HepG2 (cell line): ENCODE data around the gene BLVRB. TPM values are rescaled to one million over a fixed set of nuclear protein-coding genes. Genes with fewer than 3 reads are reported as not detected.

Experiments
- ATAC-seq: fragments of 200-7000 bp; cut with Tn5 transposase; 3 replicates; pipeline ENCODE4 v1.9.1; 2020; ENCODE audit warnings: mild to moderate bottlenecking, moderate library complexity
- BruUV-seq: library from RNA; stranded (reverse); fragments of 400-500 nt; replicated peaks from 2 replicates; lab custom pipeline; 2021; lab: Mats Ljungman, UMichigan
- CTCF ChIA-PET: fragments of 300-600 bp; formaldehyde crosslinking; extraction: SDS; loops from one replicate; lab custom pipeline; 2021; ENCODE audit warnings: low total read pairs, inconsistent platforms, low intra/inter-chr PET ratio; lab: Yijun Ruan, JAX
- POLR2A ChIA-PET: fragments of 350-600 bp; sonication (Branson Sonifier 250); formaldehyde crosslinking; loops from one replicate; lab custom pipeline; 2020; ENCODE audit warnings: antibody characterized with exemption, inconsistent platforms; lab: Yijun Ruan, JAX
- DNase-seq: peaks from one replicate; pipeline ENCODE4 v3.0.0-alpha.2; 2015; ENCODE audit warnings: low spot score
- FAIRE-seq: peaks from 3 replicates; lab custom pipeline; 2011; peaks lifted over from hg19 to GRCh38; lab: Jason Lieb, UNC
- H2AFZ ChIP-seq: one replicate; pipeline ENCODE4 v1.6.1; 2011; ENCODE audit warnings: low read length, inconsistent platforms
- H3K27ac ChIP-seq: fragments of 300-600 bp; 3 replicates; pipeline ENCODE4 v1.8.0; 2011; ENCODE audit warnings: mixed run types, mild to moderate bottlenecking, mixed read lengths, low read length, inconsistent platforms; ENCODE audit not compliant: insufficient read depth; ENCODE audit errors: extremely low read length
- H3K27me3 ChIP-seq, 2 experiments: fragments of 200-600 bp in 1 of 2; 2 replicates in 1 of 2; 3 replicates in 1 of 2; pipeline versions ENCODE4 v1.6.0 to v1.8.0; 2011; ENCODE audit warnings: low read length in 2 of 2, mild to moderate bottlenecking in 2 of 2, moderate library complexity in 2 of 2, inconsistent platforms in 1 of 2; ENCODE audit not compliant: insufficient read depth in 2 of 2, control insufficient read depth in 1 of 2
- H3K36me3 ChIP-seq, 2 experiments: fragments of 200-600 bp in 1 of 2; replicated peaks in 1 of 2; 2 replicates in 1 of 2; 3 replicates in 1 of 2; pipeline versions ENCODE4 v1.5.1 to v1.8.0; 2011; ENCODE audit warnings: low read length in 2 of 2, inconsistent platforms in 1 of 2; ENCODE audit not compliant: insufficient read depth in 2 of 2, control insufficient read depth in 1 of 2
- H3K4me1 ChIP-seq: 2 replicates; pipeline ENCODE4 v1.5.1; 2012; ENCODE audit warnings: low read length, inconsistent platforms; ENCODE audit not compliant: insufficient read depth
- H3K4me2 ChIP-seq: 2 replicates; pipeline ENCODE4 v1.6.0; 2011; ENCODE audit warnings: low read depth, low read length, inconsistent platforms
- H3K4me3 ChIP-seq, 3 experiments: fragments of 200-600 bp in 1 of 3; sonication (generic), shearing (Covaris generic) in 1 of 3; replicated peaks in 1 of 3; 2 replicates each; pipeline ENCODE4 v1.5.1; 2011 to 2016; ENCODE audit warnings: low read length in 3 of 3, inconsistent platforms in 2 of 3, low read depth in 2 of 3, mild to moderate bottlenecking in 2 of 3, control low read depth in 1 of 3, mixed read lengths in 1 of 3; ENCODE audit not compliant: insufficient read depth in 1 of 3
- H3K79me2 ChIP-seq: one replicate; pipeline ENCODE4 v1.6.1; 2011; ENCODE audit warnings: low read length, inconsistent platforms; ENCODE audit not compliant: insufficient read depth
- H3K9ac ChIP-seq: 2 replicates; pipeline ENCODE4 v1.6.0; 2011; ENCODE audit warnings: mild to moderate bottlenecking, low read depth, low read length, inconsistent platforms; ENCODE audit not compliant: insufficient read depth
- H3K9me3 ChIP-seq: 2 replicates; pipeline ENCODE4 v1.5.1; 2012; ENCODE audit warnings: mild to moderate bottlenecking, low read length
- H4K20me1 ChIP-seq: 2 replicates; pipeline ENCODE4 v1.6.0; 2011; ENCODE audit warnings: inconsistent platforms, mild to moderate bottlenecking, low read length, moderate library complexity; ENCODE audit not compliant: insufficient read depth
- CBX5 ChIP-seq: sonication (generic); formaldehyde crosslinking; IDR thresholded peaks from 2 replicates; pipeline ENCODE4 v1.4.0; 2020; ENCODE audit warnings: missing genetic modification reagents, borderline replicate concordance
- DNMT1 ChIP-seq: sonication (generic); formaldehyde crosslinking; IDR thresholded peaks from 2 replicates; pipeline ENCODE4 v1.5.1; 2020; ENCODE audit warnings: mild to moderate bottlenecking, missing genetic modification reagents
- ELF3 ChIP-seq: IDR thresholded peaks from 2 replicates; pipeline ENCODE4 v1.6.1; 2016; ENCODE audit warnings: missing genetic modification reagents, missing compliant biosample characterization
- GABPA ChIP-seq, 2 experiments: IDR thresholded peaks; 2 replicates each; pipeline ENCODE4 v1.6.1; 2011 to 2016; ENCODE audit warnings: low read depth in 2 of 2, low read length in 1 of 2, missing biosample characterization in 1 of 2, missing genetic modification characterization in 1 of 2
- GFI1 ChIP-seq: sonication (generic); formaldehyde crosslinking; IDR thresholded peaks from 2 replicates; pipeline ENCODE4 v1.5.0; 2020; ENCODE audit warnings: missing genetic modification reagents, mild to moderate bottlenecking, borderline replicate concordance
- GTF3A ChIP-seq: sonication (generic); formaldehyde crosslinking; conservative IDR thresholded peaks from 2 replicates; pipeline ENCODE4 v1.4.0; 2020; ENCODE audit warnings: mild to moderate bottlenecking, missing genetic modification reagents
- HNF4A ChIP-seq: sonication (generic); formaldehyde crosslinking; IDR thresholded peaks from 2 replicates; pipeline ENCODE4 v1.4.0; 2020; ENCODE audit warnings: missing genetic modification reagents
- KLF13 ChIP-seq: sonication (generic); formaldehyde crosslinking; IDR thresholded peaks from 2 replicates; pipeline ENCODE4 v1.4.0; 2020; ENCODE audit warnings: mild to moderate bottlenecking, missing genetic modification reagents
- KLF16 ChIP-seq, 2 experiments: sonication (generic) in 1 of 2; formaldehyde crosslinking in 1 of 2; IDR thresholded peaks; 2 replicates each; pipeline versions ENCODE4 v1.6.1 to v1.8.0; 2016 to 2023; ENCODE audit warnings: missing genetic modification reagents in 2 of 2, missing compliant biosample characterization in 1 of 2
- PCBP1 ChIP-seq: fragments of 200-400 bp; formaldehyde crosslinking; IDR thresholded peaks from 2 replicates; pipeline ENCODE4 v1.6.1; 2017; ENCODE audit warnings: mild to moderate bottlenecking, low read depth, low read length, borderline replicate concordance
- PCBP2 ChIP-seq: fragments of 200-400 bp; formaldehyde crosslinking; optimal IDR thresholded peaks from 2 replicates; pipeline ENCODE3; 2018; ENCODE audit warnings: low read length, low read depth; ENCODE audit not compliant: poor library complexity, severe bottlenecking
- PITX1 ChIP-seq: sonication (generic); formaldehyde crosslinking; IDR thresholded peaks from 2 replicates; pipeline ENCODE4 v1.5.1; 2020; ENCODE audit warnings: mild to moderate bottlenecking, missing genetic modification reagents
- SNAI1 ChIP-seq: sonication (generic); formaldehyde crosslinking; IDR thresholded peaks from 2 replicates; pipeline ENCODE4 v1.5.0; 2020; ENCODE audit warnings: mild to moderate bottlenecking, missing genetic modification reagents, borderline replicate concordance
- SNAPC2 ChIP-seq: sonication (generic); formaldehyde crosslinking; IDR thresholded peaks from 2 replicates; pipeline ENCODE4 v1.8.1; 2022; ENCODE audit warnings: mild to moderate bottlenecking, missing genetic modification reagents
- ZBTB1 ChIP-seq: sonication (generic); formaldehyde crosslinking; IDR thresholded peaks from 2 replicates; pipeline ENCODE4 v1.4.0; 2020; ENCODE audit warnings: missing genetic modification reagents, borderline replicate concordance
- ZHX1 ChIP-seq: sonication (generic); formaldehyde crosslinking; IDR thresholded peaks from 2 replicates; pipeline ENCODE4 v1.8.1; 2022; ENCODE audit warnings: low read depth, mild to moderate bottlenecking, missing genetic modification reagents
- ZKSCAN1 ChIP-seq: fragments of 150-350 bp; IDR thresholded peaks from 2 replicates; pipeline ENCODE4 v1.6.1; 2014; ENCODE audit warnings: low read length
- ZMAT3 ChIP-seq: sonication (generic); formaldehyde crosslinking; conservative IDR thresholded peaks from 2 replicates; pipeline ENCODE4 v1.7.0; 2021; ENCODE audit warnings: missing genetic modification reagents
- ZMYM3 ChIP-seq: sonication (generic); formaldehyde crosslinking; IDR thresholded peaks from 2 replicates; pipeline ENCODE4 v1.5.1; 2020; ENCODE audit warnings: mild to moderate bottlenecking, missing genetic modification reagents
- ZNF343 ChIP-seq: sonication (generic); formaldehyde crosslinking; IDR thresholded peaks from 2 replicates; pipeline ENCODE4 v1.4.0; 2020; ENCODE audit warnings: mild to moderate bottlenecking, missing genetic modification reagents
- ZNF44 ChIP-seq: sonication (generic); formaldehyde crosslinking; IDR thresholded peaks from 2 replicates; pipeline ENCODE4 v1.5.1; 2020; ENCODE audit warnings: mild to moderate bottlenecking, missing genetic modification reagents
- ZNF576 ChIP-seq: sonication (generic); formaldehyde crosslinking; IDR thresholded peaks from 2 replicates; pipeline ENCODE4 v1.4.0; 2020; ENCODE audit warnings: mild to moderate bottlenecking, missing genetic modification reagents
- ZNF652 ChIP-seq: IDR thresholded peaks from 2 replicates; pipeline ENCODE4 v1.6.1; 2016; ENCODE audit warnings: low read depth, borderline replicate concordance
- WGBS: methylation state at CpG from one replicate; pipeline ENCODE4 v1.1.6; 2017; ENCODE audit warnings: low lambda C conversion rate; 5-methylcytosine and 5-hydroxymethylcytosine counted together
- in situ Hi-C: cut with HindIII; loops from 2 replicates; pipeline ENCODE4 v1.10.0; 2017; ENCODE audit warnings: low pct_unique_long_range_greater_than_20kb; ENCODE audit not compliant: extremely low pct_ligation_motif_present
- intact Hi-C: fragments of 100-400 bp; cut with micrococcal nuclease; formaldehyde crosslinking; loops from one replicate; pipeline ENCODE4 v1.10.0; 2022; ENCODE audit not compliant: unreplicated experiment
- polyA plus RNA-seq, 8 experiments: library from polyadenylated mRNA; depleted of rRNA in 3 of 8; stranded (reverse) in 7 of 8; unstranded in 1 of 8; fragments of >200 nt; fragmentation: Illumina TruSeq in 4 of 8; extraction: Trizol in 4 of 8; gene quantifications; 2 replicates each; pipeline versions ENCODE4 v1.2.1 to v1.2.3, GENCODE V29; 2011 to 2016; ENCODE audit warnings: low read depth in 4 of 8, missing spikeins in 1 of 8, mixed read lengths in 1 of 8; ENCODE audit not compliant: insufficient read depth in 1 of 8
- total RNA-seq, 5 experiments: library from RNA; depleted of rRNA; stranded (reverse); fragments of >200 nt; fragmentation: Illumina TruSeq; extraction: Trizol; gene quantifications; 2 replicates each; pipeline ENCODE4 v1.2.3, GENCODE V29; 2016; ENCODE audit warnings: low read depth in 1 of 5

Gene BLVRB
- total and polyA plus RNA-seq, 2 of the 13 experiments (the other 11 are each of a cell fraction or from before 2014, with no cell fraction given), result 25.9 to 51.4 TPM

DNA sequence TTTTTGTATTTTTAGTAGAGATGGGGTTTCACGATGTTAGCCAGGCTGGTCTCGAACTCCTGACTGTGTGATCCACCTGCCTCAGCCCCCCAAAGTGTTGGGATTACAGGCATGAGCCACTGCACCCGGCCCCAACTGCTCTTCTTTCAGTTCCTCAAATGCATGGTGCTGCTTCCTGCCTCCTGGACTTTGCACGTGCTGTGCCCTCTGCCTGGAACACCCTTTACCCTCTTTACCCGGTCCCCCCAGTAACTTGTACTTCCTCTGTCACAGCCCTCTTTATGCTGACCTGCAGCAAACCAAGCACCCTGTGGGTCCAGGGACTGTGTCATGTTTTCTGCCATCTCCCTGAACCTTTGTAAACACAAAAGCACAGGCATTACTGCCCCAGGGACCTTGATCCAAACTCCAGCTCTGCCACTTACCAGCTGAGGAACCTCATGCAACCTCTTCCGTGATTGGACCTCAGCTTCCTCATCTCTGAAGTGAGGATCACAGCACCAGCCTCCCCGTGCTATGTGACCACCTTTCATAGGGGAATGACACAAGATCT lies 3.8 kb downstream of the BLVRB start (continued):
- TF ChIP-seq PCBP2, result no peak
- no peak for TF ChIP-seq PCBP1
- no peak for TF ChIP-seq KLF16 (CRISPR knock-in tag; IDR thresholded peaks at IDR 0.05)
- no peak for TF ChIP-seq CBX5 (CRISPR knock-in tag)
- no peak for TF ChIP-seq SNAI1 (CRISPR knock-in tag)
- peak; percentile 88 for TF ChIP-seq HNF4A (CRISPR knock-in tag)
- no peak for TF ChIP-seq ZKSCAN1
- TF ChIP-seq GABPA (IDR thresholded peaks at IDR 0.05; ENCODE audit: low read depth, low read length), result no peak
- TF ChIP-seq GABPA (CRISPR knock-in tag; IDR thresholded peaks at IDR 0.05; ENCODE audit: low read depth), result peak; percentile 78
- TF ChIP-seq SNAPC2 (CRISPR knock-in tag), result no peak
- TF ChIP-seq ZMYM3 (CRISPR knock-in tag), result peak; percentile 89; the same call in 1 of the 2 replicates
- no peak for TF ChIP-seq ZNF576 (CRISPR knock-in tag)

DNA sequence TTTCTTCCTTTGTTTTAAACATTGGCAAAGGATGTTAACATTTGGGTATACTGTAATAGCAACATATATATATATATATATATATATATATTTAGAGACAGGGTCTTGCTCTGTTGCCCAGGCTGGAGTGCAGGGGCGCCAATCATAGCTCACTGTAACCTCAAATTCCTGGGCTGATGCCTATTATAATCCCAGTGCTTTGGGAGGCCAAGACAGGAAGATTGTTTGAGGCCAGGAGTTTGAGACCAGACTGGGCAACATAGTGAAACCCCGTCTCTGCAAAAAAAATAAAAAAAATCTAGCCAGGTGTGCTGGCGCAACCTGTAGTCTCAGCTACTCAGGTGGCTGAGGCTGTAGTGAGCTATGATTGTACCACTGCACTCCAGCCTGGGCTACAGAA lies 5.4 kb downstream of the BLVRB start:
- ChIA-PET POLR2A (interaction anchor here (1.0 kb wide), 1 partner anchor 19 kb away, joined by 3 read pairs; no protein-coding TSS in a partner anchor), CTCF (no interaction called here)
- H3K4me1 ChIP-seq, result peaks cover 40% of the 10 kb centered on the region
- ATAC-seq (no peak), FAIRE-seq (no peak), DNase-seq (no peak)
- no peak overlapping the region for H3K4me2 ChIP-seq
- H4K20me1 ChIP-seq, result no peaks in the 10 kb centered on the region
- no peak overlapping the region for H3K9ac ChIP-seq
- intact Hi-C loops (loop anchor here (10.0 kb wide), 1 partner anchor 65 kb away; no protein-coding TSS in a partner anchor), in situ Hi-C loops (no loop called here)
- BruUV-seq, result no TSS peak
- no peaks in the 10 kb centered on the region for H3K79me2 ChIP-seq
- H3K27me3 ChIP-seq, result no peaks in the 10 kb centered on the region; a peak in 1 of 5 replicates
- H3K9me3 ChIP-seq, result no peaks in the 10 kb centered on the region
- H3K27ac ChIP-seq, result no peak overlapping the region
- WGBS, result 99% methylated on average over 3 of the region's 3 CpGs
- H2AFZ ChIP-seq, result no peak overlapping the region
- 0 out of 5 replicates have a peak, but pooled peaks cover 0 to 2% of the 10 kb centered on the region in 2 experiments for H3K36me3 ChIP-seq
- no peak overlapping the region for H3K4me3 ChIP-seq
- TF ChIP-seq ZHX1 (CRISPR knock-in tag), result no peak
- TF ChIP-seq GTF3A (CRISPR knock-in tag), result no peak
- no peak for TF ChIP-seq ZMAT3 (CRISPR knock-in tag)
- TF ChIP-seq DNMT1 (CRISPR knock-in tag), result no peak
- no peak for TF ChIP-seq KLF13 (CRISPR knock-in tag)
- no peak for TF ChIP-seq ZNF652 (CRISPR knock-in tag)
- TF ChIP-seq PITX1 (CRISPR knock-in tag), result no peak
- no peak for TF ChIP-seq ZBTB1 (CRISPR knock-in tag)
- TF ChIP-seq GFI1 (CRISPR knock-in tag), result no peak
- TF ChIP-seq ELF3, result no peak
- TF ChIP-seq SNAPC2 (CRISPR knock-in tag), result no peak
- TF ChIP-seq ZNF44 (CRISPR knock-in tag), result no peak
- no peak for TF ChIP-seq ZNF343 (CRISPR knock-in tag)
